ENCODE results near the gene NPSR1. TPM values are rescaled to one million over a fixed set of nuclear protein-coding genes. Genes with fewer than 3 reads are reported as not detected.
"Not testable (repeated sequence)": the region's sequence is repeated elsewhere in the genome, so short reads cannot be mapped to it uniquely, and the experiment has no call there.

The NPSR1 gene
- total and polyA plus RNA-seq, 12 donors, result not detected

- Histone ChIP-seq H3K36me3 (no peaks in the 10 kb centered on the region), H3K9me3 (peaks cover 0 to 18% (median 12%) of the 10 kb centered on the region in 11 donors), H3K27me3 (no peaks in the 10 kb centered on the region), H3K4me1 (no peaks in the 10 kb centered on the region), H3K4me3 (no peak overlapping the region), H3K27ac (no peak overlapping the region)
- intact Hi-C loops (cut with DNase I), result no loop called here
- whole genome bisulfite sequencing, 2 donors, result 66 to 70% methylated on average over 1 of the region's 1 CpG
- TF ChIP-seq, protein P1, sequence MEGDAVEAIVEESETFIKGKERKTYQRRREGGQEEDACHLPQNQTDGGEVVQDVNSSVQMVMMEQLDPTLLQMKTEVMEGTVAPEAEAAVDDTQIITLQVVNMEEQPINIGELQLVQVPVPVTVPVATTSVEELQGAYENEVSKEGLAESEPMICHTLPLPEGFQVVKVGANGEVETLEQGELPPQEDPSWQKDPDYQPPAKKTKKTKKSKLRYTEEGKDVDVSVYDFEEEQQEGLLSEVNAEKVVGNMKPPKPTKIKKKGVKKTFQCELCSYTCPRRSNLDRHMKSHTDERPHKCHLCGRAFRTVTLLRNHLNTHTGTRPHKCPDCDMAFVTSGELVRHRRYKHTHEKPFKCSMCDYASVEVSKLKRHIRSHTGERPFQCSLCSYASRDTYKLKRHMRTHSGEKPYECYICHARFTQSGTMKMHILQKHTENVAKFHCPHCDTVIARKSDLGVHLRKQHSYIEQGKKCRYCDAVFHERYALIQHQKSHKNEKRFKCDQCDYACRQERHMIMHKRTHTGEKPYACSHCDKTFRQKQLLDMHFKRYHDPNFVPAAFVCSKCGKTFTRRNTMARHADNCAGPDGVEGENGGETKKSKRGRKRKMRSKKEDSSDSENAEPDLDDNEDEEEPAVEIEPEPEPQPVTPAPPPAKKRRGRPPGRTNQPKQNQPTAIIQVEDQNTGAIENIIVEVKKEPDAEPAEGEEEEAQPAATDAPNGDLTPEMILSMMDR (IDR thresholded peaks at IDR 0.05), result no peak
- no peak for DNase-seq
- ATAC-seq, result no peak
Observed at GRCh38 chr7:34787586-34787985, 129.6 kb downstream of the NPSR1 start.

GRCh38 chr7:34806831-34807230, 148.8 kb downstream of the NPSR1 start:
- intact Hi-C loops (cut with DNase I), result no loop called here
- Histone ChIP-seq H3K27me3 (peaks cover 0 to 4% (median 0%) of the 10 kb centered on the region in 7 donors), H3K36me3 (no peaks in the 10 kb centered on the region), H3K4me1 (no peaks in the 10 kb centered on the region), H3K9me3 (peaks cover 0 to 20% (median 0%) of the 10 kb centered on the region in 11 donors), H3K27ac (no peak overlapping the region), H3K4me3 (no peak overlapping the region)
- TF ChIP-seq, protein P1 (IDR thresholded peaks at IDR 0.05), result no peak
- no peak for DNase-seq
- WGBS, 2 donors, result 70 to 71% methylated on average over 2 of the region's 2 CpGs
- no peak for ATAC-seq

DNA sequence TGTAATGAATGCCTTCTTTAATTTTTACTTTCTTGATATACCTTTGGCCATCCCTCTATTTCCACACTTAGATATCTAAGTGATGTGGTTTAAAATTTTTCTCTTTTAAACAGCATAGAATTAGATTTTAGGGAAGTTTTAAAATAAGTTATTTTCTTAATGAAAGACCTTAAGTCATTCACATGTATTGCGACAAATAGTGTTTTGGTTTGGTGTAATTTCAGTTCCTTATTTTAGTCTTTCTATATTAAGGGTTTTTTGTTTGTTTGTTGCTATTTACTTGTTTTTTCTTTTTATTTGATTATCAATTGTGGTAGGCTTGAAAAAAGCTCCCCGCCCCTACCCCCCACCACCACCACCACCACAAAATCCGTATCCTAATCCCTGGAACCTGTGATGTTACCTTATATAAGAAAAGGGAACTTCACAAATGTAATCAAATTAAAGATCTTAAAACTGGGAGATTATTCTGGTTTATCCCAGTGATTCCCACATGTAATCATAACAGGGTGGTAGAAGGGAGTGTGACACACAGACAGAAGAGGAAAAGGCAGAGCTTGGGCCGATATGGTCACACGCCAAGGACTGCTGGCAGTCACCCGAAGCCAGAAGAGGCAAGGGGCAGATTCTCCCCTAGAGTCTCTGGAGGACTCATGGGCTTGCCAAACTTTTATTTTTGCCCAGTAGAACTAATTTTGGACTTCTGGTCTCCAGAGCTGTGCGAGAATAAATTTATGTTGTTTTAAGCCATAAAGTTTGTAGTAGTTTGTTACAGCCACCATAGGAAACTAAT, 149.7 kb downstream of the NPSR1 start:
- Histone ChIP-seq H3K9me3 (peaks cover 0 to 17% (median 0%) of the 10 kb centered on the region in 11 donors), H3K36me3 (no peaks in the 10 kb centered on the region), H3K27me3 (peaks cover 0 to 9% (median 0%) of the 10 kb centered on the region in 7 donors), H3K4me1 (no peaks in the 10 kb centered on the region), H3K27ac (no peak overlapping the region), H3K4me3 (no peak overlapping the region)
- WGBS, 2 donors, result 68 to 74% methylated on average over 7 of the region's 7 CpGs
- intact Hi-C loops (cut with DNase I), result no loop called here
- ATAC-seq (no peak), DNase-seq (no peak)
- TF ChIP-seq, protein P1 (IDR thresholded peaks at IDR 0.05), result no peak

GRCh38 chr7:34814203-34814842, 156.3 kb downstream of the NPSR1 start:
- WGBS, 2 donors, result 68 to 70% methylated on average over 7 of the region's 7 CpGs
- H3K27ac ChIP-seq; intact Hi-C loops (cut with DNase I); ATAC-seq; DNase-seq; H3K36me3 ChIP-seq; H3K4me3 ChIP-seq; H3K4me1 ChIP-seq: not testable (repeated sequence)
- Histone ChIP-seq H3K9me3 (peaks cover 0 to 10% (median 0%) of the 10 kb centered on the region in 11 donors), H3K27me3 (peaks cover 0 to 11% (median 0%) of the 10 kb centered on the region in 7 donors)
